Measurements from ENCODE around the gene HAUS2.
"Not testable (repeated sequence)": the region's sequence is repeated elsewhere in the genome, so short reads cannot be mapped to it uniquely, and the experiment has no call there.

HAUS2 gene

DNA sequence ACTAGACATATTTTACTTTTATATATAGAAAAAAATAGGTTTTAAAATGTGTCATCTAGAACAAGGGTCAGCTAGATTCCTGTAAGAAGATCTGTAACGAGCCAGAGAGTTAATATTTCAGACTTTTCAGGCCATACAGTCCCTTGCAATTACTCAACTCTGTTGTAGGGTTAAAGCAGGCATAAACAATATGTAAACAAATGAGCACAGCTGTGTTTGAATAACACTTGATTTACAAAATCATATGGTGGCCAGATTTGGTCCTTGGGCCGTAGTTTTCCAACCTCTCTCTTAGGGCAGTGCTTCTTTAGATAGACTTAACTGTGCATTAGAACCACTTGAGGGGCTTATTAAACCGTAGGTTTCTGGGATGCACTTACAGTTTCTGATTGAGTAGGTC, 19.7 kb upstream of the HAUS2 start:
- Histone ChIP-seq H3K36me3 (ENCODE audit: control insufficient read depth, insufficient read depth, low read length) (peaks cover 57% of the 10 kb centered on the region), H3K27me3 (ENCODE audit: control insufficient read depth, insufficient read depth, low read length) (no peaks in the 10 kb centered on the region), H3K9ac (ENCODE audit: low read length) (no peak overlapping the region), H3K4me1 (ENCODE audit: control insufficient read depth, insufficient read depth, low read length) (no peaks in the 10 kb centered on the region), H3K4me3 (ENCODE audit: low read depth, low read length) (no peak overlapping the region), H3K9me3 (ENCODE audit: control insufficient read depth, insufficient read depth, low read depth, low read length) (no peaks in the 10 kb centered on the region), H3K27ac (ENCODE audit: low read depth, low read length) (no peak overlapping the region)

DNA sequence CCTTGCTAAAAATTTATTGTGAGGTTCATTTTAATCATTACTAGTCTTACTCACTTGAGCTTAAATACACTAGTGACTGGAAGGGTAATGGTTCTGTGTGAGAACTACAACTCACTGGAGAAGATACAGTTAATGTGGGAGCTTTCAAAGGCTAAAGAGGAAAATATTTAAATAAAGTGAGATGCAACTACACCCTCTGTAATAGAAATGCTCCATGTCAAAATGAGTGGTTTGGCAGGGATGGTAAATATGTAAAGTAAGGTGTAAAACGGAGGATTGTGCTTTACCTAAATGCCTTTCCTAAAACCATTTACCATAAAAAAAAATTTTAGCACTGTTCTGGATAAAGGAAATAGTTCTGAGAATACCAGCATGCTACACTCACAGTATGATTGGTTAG, 15.4 kb upstream of the HAUS2 start:
- Histone ChIP-seq H3K27me3 (ENCODE audit: control insufficient read depth, insufficient read depth, low read length) (no peaks in the 10 kb centered on the region), H3K4me1 (ENCODE audit: control insufficient read depth, insufficient read depth, low read length) (no peaks in the 10 kb centered on the region), H3K27ac (ENCODE audit: low read depth, low read length) (no peak overlapping the region), H3K4me3 (ENCODE audit: low read depth, low read length) (no peak overlapping the region), H3K9ac (ENCODE audit: low read length) (no peak overlapping the region), H3K9me3 (ENCODE audit: control insufficient read depth, insufficient read depth, low read depth, low read length) (no peaks in the 10 kb centered on the region), H3K36me3 (ENCODE audit: control insufficient read depth, insufficient read depth, low read length) (peaks cover 47% of the 10 kb centered on the region)

DNA sequence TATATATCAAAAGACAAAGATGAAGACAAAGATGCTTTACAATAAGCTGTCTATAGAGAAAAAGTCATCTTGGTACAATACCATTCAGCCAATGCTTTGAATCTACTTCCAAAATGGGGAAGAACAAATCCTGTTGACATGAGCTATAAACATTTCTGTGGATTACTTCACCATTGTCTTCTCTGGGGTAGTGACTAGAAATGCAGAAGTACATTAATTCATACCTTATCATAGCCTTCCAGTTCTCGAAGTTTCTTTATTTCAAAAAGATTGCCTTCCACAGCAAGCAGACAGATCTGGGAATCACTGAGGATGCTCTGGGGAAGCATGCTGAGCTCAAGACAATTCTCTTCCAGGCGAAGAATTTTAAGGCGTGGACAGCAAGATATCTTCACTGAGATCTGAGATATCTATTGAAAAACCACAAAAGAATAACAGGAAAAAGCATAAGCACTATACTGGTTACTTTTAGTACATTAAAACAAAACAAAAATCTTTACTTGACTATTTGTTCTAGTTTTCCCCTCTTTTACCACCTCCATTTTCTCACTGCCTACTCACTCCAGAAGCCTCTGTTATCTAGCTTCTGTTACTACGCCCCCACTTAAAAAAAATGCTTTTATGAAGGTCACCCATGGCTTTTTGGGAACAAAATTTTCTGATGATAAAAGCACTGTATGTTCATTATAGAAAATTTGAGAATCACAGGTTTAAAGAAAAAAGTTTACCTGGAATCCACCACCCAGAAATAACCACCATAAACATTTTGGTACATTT, 3.6 kb upstream of the HAUS2 start:
- Histone ChIP-seq H3K36me3 (ENCODE audit: control insufficient read depth, insufficient read depth, low read length) (peaks cover 20% of the 10 kb centered on the region), H3K9me3 (ENCODE audit: control insufficient read depth, insufficient read depth, low read depth, low read length) (no peaks in the 10 kb centered on the region), H3K27ac (ENCODE audit: low read depth, low read length) (no peak overlapping the region), H3K9ac (ENCODE audit: low read length) (no peak overlapping the region), H3K4me1 (ENCODE audit: control insufficient read depth, insufficient read depth, low read length) (peaks cover 8% of the 10 kb centered on the region), H3K4me3 (ENCODE audit: low read depth, low read length) (no peak overlapping the region), H3K27me3 (ENCODE audit: control insufficient read depth, insufficient read depth, low read length) (no peaks in the 10 kb centered on the region)

DNA sequence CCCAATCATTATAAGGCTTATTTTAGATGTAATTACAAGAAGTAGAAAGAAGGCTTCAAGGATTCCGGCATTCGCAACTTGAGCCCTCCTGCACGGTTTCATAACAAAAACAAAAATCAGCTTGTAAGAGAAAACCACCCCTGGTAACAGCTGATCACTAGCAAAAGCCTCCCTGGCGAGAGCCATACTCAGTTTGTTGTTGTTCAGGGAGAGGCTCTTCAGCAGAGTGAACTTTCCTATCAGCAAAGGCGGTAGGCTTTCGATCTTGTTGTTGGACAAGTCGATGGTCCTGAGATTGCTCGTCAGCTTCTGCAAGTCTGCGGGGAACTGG, 755 bp upstream of the HAUS2 start:
- H3K9ac ChIP-seq (ENCODE audit: low read length) = peak overlapping the region; percentile 84
- peaks cover 8% of the 10 kb centered on the region for H3K4me1 ChIP-seq (ENCODE audit: control insufficient read depth, insufficient read depth, low read length)
- peak overlapping the region; percentile 53; the same call in 1 of the 2 replicates for H3K27ac ChIP-seq (ENCODE audit: low read depth, low read length)
- no peaks in the 10 kb centered on the region for H3K27me3 ChIP-seq (ENCODE audit: control insufficient read depth, insufficient read depth, low read length)
- H3K9me3 ChIP-seq (ENCODE audit: control insufficient read depth, insufficient read depth, low read depth, low read length) = no peaks in the 10 kb centered on the region
- H3K36me3 ChIP-seq (ENCODE audit: control insufficient read depth, insufficient read depth, low read length) = peaks cover 14% of the 10 kb centered on the region
- peak overlapping the region; percentile 87 for H3K4me3 ChIP-seq (ENCODE audit: low read depth, low read length)

DNA sequence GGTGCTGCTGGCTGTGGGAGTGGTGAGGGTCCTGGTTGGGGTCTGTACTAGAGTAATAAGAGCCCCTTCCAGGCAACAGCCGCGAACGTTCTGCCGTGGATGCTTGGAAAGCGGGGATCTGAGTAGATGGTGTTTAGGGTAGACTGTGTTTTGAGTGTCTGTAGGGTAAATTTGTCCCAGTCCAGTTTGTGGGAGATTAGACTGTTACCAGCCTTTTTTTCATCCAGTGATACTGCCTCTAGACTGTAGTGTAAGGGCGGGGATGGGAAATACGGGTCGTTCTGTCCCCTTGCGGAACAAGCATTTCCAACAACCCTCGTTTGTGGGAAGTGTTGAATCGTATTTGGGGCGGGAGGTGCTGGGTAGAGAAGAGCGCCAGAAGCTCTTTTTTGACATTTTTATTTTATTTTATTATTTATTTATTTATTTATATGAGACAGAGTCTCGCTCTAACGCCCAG, 424 bp downstream of the HAUS2 start:
- peak overlapping the region; percentile 87 for H3K4me3 ChIP-seq (ENCODE audit: low read depth, low read length)
- H3K9me3 ChIP-seq (ENCODE audit: control insufficient read depth, insufficient read depth, low read depth, low read length) = no peaks in the 10 kb centered on the region
- H3K27ac ChIP-seq (ENCODE audit: low read depth, low read length) = peak overlapping the region; percentile 53
- peak overlapping the region; percentile 84 for H3K9ac ChIP-seq (ENCODE audit: low read length)
- no peaks in the 10 kb centered on the region for H3K27me3 ChIP-seq (ENCODE audit: control insufficient read depth, insufficient read depth, low read length)
- H3K4me1 ChIP-seq (ENCODE audit: control insufficient read depth, insufficient read depth, low read length) = peaks cover 8% of the 10 kb centered on the region
- peaks cover 7% of the 10 kb centered on the region; the same call in 1 of the 2 replicates for H3K36me3 ChIP-seq (ENCODE audit: control insufficient read depth, insufficient read depth, low read length)

DNA sequence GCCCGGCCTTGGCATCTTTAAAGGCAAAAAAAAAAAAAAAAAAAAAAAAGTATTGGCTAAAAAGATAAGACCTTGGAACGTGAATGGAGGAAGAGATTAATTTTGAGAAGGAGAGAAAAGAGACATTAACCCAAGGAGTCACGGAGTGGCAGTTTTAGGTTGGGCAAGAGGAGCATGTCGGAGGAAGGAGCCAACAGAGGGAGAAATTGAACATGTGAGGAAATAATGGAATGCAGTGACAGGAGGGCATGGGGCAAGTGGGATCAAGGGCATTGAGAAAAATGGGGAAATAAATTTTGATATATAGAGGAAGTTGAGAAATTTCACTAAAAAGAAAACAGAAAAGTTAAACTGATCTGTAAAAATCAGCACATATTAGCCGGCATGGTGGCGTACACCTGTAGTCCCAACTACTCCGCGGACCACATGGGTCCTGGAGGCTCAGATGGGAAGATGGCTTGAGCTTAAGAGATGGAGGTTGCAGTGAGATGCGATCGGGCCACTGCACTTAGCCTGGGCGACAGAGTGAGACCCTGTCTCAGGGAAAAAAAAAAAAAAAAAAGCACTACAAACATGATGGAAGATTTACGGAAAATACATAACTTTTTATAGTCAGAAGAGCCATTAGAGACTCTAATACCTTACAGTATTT, 1.2 kb downstream of the HAUS2 start:
- no peak overlapping the region for H3K27ac ChIP-seq (ENCODE audit: low read depth, low read length)
- H3K9me3 ChIP-seq (ENCODE audit: control insufficient read depth, insufficient read depth, low read depth, low read length) = no peaks in the 10 kb centered on the region
- peaks cover 8% of the 10 kb centered on the region for H3K4me1 ChIP-seq (ENCODE audit: control insufficient read depth, insufficient read depth, low read length)
- H3K27me3 ChIP-seq (ENCODE audit: control insufficient read depth, insufficient read depth, low read length) = no peaks in the 10 kb centered on the region
- H3K36me3 ChIP-seq (ENCODE audit: control insufficient read depth, insufficient read depth, low read length) = 0 out of 2 replicates have a peak, but pooled peaks cover 2% of the 10 kb centered on the region
- H3K9ac ChIP-seq (ENCODE audit: low read length) = no peak overlapping the region
- peak overlapping the region; percentile 87 for H3K4me3 ChIP-seq (ENCODE audit: low read depth, low read length)

DNA sequence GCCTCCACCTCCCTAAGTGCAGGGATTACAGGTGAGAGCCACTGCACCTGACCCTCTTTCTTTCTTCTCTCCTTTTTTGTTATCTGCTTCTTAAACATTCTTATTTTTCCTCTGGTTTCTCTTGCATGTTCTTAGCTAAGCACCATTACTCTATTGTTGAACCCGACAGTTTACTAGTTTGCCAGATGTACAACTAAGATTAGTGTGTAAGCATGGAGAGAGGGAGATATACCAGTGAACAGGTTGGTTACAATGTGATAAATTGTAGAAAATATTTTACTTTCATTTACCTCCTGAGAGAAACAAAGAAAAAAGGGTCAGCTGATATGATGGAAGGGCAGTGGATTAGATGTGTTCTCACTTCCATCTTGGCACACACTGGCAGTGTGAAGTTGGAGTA, 4.9 kb downstream of the HAUS2 start:
- no peak overlapping the region for H3K9ac ChIP-seq (ENCODE audit: low read length)
- no peak overlapping the region for H3K4me3 ChIP-seq (ENCODE audit: low read depth, low read length)
- no peaks in the 10 kb centered on the region for H3K27me3 ChIP-seq (ENCODE audit: control insufficient read depth, insufficient read depth, low read length)
- H3K36me3 ChIP-seq (ENCODE audit: control insufficient read depth, insufficient read depth, low read length) = peaks cover 4% of the 10 kb centered on the region; the same call in 1 of the 2 replicates
- H3K27ac ChIP-seq (ENCODE audit: low read depth, low read length) = no peak overlapping the region
- H3K4me1 ChIP-seq (ENCODE audit: control insufficient read depth, insufficient read depth, low read length) = peaks cover 3% of the 10 kb centered on the region; the same call in 1 of the 2 replicates
- no peaks in the 10 kb centered on the region for H3K9me3 ChIP-seq (ENCODE audit: control insufficient read depth, insufficient read depth, low read depth, low read length)

DNA sequence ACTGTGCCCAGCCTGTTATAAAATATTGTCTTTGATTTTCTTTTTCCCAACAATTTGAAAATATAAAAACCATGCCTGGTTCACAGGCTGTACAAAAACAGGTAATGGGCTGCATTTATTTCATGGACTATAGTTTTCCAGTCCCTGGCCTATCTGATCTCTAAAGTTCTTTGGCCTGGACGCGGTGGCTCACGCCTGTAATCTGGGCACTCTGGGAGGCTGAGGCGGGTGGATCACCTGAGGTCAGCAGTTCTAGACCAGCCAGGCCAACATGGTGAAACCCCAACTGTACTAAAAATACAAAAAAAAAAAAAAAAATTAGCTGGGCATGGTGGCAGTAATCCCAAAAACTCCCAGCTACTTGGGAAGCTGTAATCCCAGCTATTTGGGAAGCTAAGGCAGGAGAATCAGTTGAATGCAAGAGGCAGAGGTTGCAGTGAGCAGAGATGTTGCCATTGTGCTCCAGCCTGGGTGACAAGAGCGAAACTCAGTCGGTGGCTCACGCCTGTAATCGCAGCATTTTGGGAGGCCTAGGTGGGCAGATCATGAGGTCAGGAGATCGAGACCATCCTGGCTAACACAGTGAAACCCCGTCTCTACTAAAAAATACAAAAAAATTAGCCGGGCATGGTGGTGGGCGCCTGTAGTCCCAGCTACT, 8.0 kb downstream of the HAUS2 start:
- peaks cover 35% of the 10 kb centered on the region for H3K36me3 ChIP-seq (ENCODE audit: control insufficient read depth, insufficient read depth, low read length)
- H3K27ac ChIP-seq (ENCODE audit: low read depth, low read length); H3K9ac ChIP-seq (ENCODE audit: low read length); H3K27me3 ChIP-seq (ENCODE audit: control insufficient read depth, insufficient read depth, low read length); H3K4me3 ChIP-seq (ENCODE audit: low read depth, low read length); H3K4me1 ChIP-seq (ENCODE audit: control insufficient read depth, insufficient read depth, low read length); H3K9me3 ChIP-seq (ENCODE audit: control insufficient read depth, insufficient read depth, low read depth, low read length): not testable (repeated sequence)

DNA sequence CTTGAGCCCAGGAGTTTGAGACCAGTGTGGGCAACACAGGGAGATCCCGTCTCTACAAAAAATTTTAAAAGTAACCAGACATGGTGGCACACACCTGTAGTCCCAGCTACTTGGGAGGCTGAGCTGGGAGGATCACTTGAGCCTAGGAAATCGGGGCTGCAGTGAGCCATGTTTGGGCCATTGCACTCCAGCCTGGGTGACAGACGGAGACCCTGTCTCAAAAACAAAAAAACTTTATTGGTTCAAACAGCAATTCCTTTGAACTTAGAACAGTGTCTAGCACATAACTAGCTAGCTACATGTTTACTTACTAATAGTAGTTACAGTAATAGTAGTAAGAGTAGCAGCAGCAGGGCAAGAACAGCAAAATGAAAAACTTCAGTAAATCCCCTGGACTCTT, 10.1 kb downstream of the HAUS2 start:
- peaks cover 51% of the 10 kb centered on the region for H3K36me3 ChIP-seq (ENCODE audit: control insufficient read depth, insufficient read depth, low read length)
- no peaks in the 10 kb centered on the region for H3K27me3 ChIP-seq (ENCODE audit: control insufficient read depth, insufficient read depth, low read length)
- H3K9me3 ChIP-seq (ENCODE audit: control insufficient read depth, insufficient read depth, low read depth, low read length) = no peaks in the 10 kb centered on the region
- no peaks in the 10 kb centered on the region for H3K4me1 ChIP-seq (ENCODE audit: control insufficient read depth, insufficient read depth, low read length)
- no peak overlapping the region for H3K4me3 ChIP-seq (ENCODE audit: low read depth, low read length)
- no peak overlapping the region for H3K9ac ChIP-seq (ENCODE audit: low read length)
- no peak overlapping the region for H3K27ac ChIP-seq (ENCODE audit: low read depth, low read length)

DNA sequence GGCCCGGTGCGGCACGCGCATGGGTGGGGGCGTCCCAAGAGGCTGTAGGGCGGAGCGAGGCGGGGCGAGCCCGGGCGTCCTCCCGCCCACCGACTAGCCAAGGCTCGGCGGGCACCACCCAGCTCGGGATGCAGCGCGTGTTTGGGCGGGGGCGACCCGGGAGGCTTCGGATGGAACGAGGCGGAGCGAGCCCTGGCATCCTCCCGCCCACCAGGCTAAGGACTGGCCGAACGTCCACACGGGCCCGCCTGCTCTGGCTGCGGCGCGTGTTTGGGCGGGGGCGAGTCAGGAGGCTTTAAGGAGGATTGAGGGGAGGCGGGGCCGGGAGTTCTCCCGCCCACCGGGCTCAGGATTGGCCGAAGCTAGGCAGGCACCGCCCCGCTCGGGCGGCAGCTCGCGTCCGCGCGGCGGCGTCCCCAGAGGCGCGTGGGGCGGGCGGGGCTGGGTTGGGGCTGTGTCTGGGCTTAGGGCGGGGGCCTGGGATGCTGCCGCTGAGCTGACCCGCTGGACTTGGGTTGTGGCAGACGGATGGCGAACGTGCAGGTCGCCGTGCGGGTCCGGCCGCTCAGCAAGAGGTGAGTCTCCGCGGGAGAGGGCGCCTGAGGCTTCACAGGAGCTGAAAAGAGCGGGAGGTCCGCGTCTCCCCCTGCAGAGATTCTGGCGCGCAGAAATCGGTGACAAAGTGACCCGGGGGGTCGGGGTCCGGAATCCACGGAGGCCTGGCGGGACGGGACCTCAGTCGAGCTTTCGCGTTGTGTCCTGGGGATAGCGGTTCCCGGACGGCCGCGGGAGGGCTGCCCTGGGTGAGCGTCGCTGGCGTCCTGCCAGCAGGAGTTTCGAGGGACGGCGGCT, 26.8 kb downstream of the HAUS2 start, which contains the start of gene STARD9:
TSS of gene STARD9 (plus strand) at position 419 of the 852 bp plus-strand sequence. CDS start at position 529, 110 bp downstream.
- Histone ChIP-seq H3K36me3 (ENCODE audit: control insufficient read depth, insufficient read depth, low read length) (no peaks in the 10 kb centered on the region), H3K4me3 (ENCODE audit: low read depth, low read length) (peak within 1 kb of the TSS; percentile 79), H3K27me3 (ENCODE audit: control insufficient read depth, insufficient read depth, low read length) (peaks cover 32% of the 10 kb centered on the region), H3K4me1 (ENCODE audit: control insufficient read depth, insufficient read depth, low read length) (peaks cover 6% of the 10 kb centered on the region; the same call in 1 of the 2 replicates), H3K9me3 (ENCODE audit: control insufficient read depth, insufficient read depth, low read depth, low read length) (no peaks in the 10 kb centered on the region), H3K27ac (ENCODE audit: low read depth, low read length) (no peak within 1 kb of the TSS), H3K9ac (ENCODE audit: low read length) (peak within 1 kb of the TSS; percentile 50)
